Measurements from ENCODE around the gene AIFM3. TPM values are rescaled to one million over a fixed set of nuclear protein-coding genes. Genes with fewer than 3 reads are reported as not detected.
"Not testable (repeated sequence)": the region's sequence is repeated elsewhere in the genome, so short reads cannot be mapped to it uniquely, and the experiment has no call there.

AIFM3 gene, protein sequence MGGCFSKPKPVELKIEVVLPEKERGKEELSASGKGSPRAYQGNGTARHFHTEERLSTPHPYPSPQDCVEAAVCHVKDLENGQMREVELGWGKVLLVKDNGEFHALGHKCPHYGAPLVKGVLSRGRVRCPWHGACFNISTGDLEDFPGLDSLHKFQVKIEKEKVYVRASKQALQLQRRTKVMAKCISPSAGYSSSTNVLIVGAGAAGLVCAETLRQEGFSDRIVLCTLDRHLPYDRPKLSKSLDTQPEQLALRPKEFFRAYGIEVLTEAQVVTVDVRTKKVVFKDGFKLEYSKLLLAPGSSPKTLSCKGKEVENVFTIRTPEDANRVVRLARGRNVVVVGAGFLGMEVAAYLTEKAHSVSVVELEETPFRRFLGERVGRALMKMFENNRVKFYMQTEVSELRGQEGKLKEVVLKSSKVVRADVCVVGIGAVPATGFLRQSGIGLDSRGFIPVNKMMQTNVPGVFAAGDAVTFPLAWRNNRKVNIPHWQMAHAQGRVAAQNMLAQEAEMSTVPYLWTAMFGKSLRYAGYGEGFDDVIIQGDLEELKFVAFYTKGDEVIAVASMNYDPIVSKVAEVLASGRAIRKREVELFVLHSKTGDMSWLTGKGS
- 2.0 TPM in 1 of 2 replicates, not detected in the other for total RNA-seq (2014; rRNA removed; shearing (Covaris generic))

DNA sequence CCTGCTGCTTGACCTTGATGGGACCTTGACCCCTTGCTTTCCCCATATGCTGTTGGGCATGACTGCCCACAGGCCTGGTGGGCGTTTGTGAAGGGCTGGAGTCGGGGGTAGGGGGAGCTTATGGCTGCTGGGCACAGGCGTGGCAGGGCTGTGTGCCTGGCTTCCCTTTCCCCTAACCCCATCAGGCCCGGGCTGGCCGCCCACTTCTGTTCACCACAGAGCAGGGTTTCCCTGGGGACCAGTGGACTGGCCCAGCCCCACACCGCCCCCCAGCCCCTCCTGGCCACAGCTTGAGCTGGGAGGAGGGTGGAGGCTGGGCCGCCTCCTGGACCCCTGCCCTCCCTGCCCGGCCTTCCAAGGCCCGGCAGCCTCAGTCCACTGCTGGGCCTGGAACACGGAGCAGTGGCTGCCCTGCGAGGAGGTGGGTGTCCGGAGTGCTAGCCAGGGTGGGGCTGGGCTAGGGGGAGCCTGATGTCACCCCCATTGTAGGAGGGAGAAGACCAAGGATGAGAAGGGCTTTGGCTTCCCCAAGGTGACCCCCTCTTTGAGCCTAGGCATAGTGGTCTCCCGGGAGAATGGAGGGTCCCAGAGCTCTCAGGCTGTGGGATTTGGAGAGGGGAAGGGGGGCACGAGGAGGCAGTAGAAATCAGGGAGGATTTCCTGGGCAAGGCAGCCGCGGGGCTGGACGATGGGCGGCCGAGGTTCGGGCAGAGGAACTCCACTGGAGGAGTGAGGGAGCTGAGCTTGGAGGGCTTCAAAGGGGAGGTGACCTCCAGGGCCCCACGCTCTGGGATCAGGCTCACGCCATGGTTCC is at the start of gene AIFM3:
AIFM3 (plus strand) TSS at position 373 of the 814 bp plus-strand sequence. CDS start 690 bp downstream, outside the sequence.
- DNase-seq (ENCODE audit: low read depth): no peak

DNA sequence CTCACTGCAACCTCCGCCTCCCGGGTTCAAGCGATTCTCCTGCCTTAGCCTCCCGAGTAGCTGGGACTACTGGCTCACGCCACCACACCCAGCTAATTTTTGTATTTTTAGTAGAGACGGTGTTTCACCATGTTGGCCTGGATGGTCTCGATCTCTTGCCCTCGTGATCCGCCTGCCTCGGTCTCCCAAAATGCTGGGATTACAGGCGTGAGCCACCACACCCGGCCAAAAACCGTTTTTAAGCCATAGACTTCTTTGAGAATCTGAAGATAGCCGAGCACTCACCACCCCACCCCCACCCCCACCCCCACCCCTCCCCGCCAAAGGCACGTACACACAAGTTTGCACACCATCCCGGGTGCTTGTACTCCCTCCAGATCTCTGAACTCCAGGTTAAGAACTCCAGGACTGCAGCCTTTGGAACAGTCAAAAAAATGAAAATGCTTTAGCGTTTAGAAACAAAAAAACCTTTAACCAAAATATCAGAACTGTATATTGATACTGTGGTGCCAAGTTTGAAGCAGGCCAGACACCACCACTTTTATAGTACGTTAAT is 48.3 kb upstream of the AIFM3 start:
- no peak for DNase-seq (ENCODE audit: low read depth)

DNA sequence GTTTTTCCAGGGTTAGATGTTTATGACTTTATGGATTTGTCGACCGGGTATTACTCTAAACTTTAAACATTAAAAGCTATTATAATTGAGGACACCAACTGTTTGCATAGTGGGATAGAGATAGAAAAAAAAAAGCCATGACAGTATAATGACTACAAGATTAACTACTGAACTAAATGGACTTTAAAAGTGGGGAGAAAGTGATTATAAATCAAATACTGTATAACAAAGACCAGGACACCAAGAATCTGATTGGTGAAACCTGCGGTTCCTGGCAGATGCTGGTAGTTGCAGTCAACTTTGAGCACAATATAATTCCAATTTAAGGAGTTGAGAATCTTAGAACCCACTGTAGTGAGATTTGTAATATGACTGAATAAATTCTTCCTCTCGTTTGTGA is 47.3 kb upstream of the AIFM3 start:
- DNase-seq (ENCODE audit: low read depth): no peak

DNA sequence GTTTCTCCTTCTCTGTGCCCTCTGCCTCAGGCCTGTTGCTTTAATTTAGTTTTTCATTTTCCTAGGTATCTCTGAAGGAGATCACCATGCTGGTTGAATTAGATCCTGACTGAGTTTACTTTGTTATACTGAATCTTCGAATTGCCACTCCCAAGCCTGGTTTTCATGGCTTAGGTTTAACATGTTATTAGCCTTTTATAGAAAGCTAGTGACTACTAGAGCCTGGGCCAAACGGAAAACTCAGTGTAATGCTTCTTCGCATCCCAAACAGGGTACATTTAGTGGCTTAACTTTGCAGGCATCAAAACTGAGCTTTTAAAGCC is 46.2 kb upstream of the AIFM3 start:
- no peak for DNase-seq (ENCODE audit: low read depth)

DNA sequence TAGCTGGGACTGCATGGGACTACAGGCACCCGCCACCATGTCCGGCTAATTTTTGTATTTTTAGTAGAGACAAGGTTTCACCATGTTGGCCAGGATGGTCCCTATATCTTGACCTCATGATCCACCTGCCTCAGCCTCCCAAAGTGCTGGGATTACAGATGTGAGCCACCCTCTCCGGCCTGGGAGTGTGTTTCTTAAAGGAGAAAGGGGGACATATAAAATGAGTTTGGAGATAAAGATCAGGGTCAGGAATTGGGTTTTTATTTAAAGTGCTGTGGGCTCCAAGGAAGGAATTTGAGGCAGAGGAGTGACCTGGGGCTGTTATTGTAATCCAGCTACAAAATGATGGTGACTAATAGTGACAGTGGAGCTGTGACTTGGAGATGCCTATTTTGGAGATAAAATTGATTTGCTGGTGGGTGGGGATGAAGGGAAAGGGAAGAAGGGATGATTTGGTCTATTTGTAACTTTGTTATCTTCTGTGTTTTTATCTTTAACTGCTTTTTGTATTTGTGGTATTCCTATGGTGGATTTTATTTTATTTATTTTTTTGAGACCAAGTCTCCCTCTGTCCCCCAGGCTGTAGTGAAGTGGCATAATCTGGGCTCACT is 44.8 kb upstream of the AIFM3 start:
- no peak for DNase-seq (ENCODE audit: low read depth)

DNA sequence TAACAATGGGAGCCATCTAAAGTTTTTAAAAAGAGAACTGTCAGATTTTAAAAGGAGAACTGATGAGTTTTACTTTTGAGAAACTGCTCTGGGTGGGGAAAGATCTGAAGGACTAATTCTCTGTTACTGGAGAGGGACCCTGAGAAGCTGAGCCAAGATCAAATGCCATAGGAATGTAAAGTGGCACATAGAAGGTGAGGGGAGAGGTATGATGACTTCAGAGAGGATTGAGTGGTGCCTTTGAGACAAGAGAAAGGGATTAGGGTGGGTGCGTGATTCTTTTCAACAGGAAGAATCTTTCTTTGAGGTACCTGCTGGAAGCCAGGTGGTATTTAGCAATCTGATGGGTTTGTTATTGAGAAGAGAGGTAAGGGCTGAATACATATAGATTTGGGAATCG is 40.8 kb upstream of the AIFM3 start:
- no peak for DNase-seq (ENCODE audit: low read depth)

DNA sequence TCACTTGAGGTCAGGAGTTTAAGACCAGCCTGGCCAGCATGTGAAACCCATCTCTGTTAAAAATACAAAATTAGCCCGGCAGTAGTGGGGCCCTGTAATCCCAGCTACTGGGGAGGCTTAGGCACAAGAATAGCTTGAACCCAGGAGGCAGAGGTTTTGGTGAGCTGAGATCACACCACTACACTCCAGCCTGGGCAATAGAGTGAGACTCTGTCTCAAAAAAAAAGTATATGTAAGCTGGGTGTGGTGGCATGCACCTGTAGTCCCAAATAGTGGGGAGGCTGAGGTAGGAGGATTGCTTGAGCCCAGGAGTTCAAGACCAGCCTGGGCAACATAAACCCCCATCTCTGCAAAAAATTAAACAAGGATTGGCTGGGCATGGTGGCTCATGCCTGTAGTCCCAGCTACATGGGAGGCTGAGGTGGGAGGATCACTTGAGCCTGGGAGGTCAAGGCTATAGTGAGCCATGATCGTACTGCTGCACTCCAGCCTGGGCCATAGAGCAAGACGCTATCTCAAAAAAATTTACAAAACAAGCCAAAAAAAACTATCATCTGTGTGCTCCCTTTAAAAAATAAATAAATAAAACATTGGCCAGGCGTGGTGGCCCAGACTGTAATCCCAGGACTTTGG is 39.0 kb upstream of the AIFM3 start:
- DNase-seq (ENCODE audit: low read depth): no peak

DNA sequence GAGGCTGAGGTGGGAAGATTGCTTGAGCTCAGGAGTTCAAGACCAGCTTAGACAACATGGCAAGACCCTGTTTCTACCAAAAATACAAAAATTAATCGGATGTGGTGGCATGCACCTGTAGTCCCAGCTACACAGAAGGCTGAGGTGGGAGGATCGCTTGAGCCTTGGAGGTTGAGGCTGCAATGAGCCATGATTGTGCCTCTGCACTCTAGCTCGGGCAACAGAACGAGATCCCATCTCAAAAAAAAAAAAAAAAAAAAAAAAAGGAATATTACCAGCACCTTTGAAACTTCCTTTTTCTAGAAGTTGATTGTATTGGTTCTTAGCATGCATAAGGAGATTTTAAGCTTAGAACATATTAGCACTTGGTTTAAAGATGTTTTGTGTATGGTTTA is 38.5 kb upstream of the AIFM3 start:
- DNase-seq (ENCODE audit: low read depth): no peak

DNA sequence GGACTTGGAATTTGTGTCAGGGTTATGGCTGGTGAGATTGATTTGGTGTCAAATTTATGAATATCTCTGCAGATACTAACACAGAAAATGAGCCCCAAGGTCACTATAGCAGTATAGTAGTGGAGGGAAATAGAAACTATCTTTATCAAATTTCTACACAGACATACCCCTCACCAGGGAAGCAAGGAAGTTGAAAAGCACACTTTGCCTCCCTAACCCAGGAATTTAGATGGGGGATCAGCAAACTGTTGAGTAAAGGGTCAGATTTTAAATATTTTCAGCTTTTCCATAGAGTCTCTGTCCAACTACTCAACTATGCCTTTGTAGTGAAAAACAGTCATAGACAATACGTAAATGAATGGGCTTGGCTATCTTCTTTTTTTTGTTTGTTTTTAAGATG is 37.1 kb upstream of the AIFM3 start:
- no peak for DNase-seq (ENCODE audit: low read depth)

DNA sequence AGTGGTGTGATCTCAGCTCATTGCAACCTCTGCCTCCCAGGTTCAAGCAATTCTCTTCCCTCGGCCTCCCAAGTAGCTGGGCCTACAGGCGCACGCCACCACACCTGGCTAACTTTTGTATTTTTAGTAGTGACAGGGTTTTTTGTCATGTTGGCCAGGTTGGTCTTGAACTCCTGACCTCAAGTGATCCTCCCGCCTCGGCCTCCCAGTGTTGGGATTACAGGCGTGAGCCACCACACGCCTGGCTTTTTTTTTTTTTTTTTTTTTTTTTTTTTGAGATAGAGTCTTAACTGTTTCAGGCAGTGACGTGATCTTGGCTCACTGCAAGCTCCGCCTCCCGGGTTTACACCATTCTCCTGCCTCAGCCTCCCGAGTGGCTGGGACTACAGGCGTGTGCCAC is 36.6 kb upstream of the AIFM3 start:
- not testable (repeated sequence) for DNase-seq (ENCODE audit: low read depth)

DNA sequence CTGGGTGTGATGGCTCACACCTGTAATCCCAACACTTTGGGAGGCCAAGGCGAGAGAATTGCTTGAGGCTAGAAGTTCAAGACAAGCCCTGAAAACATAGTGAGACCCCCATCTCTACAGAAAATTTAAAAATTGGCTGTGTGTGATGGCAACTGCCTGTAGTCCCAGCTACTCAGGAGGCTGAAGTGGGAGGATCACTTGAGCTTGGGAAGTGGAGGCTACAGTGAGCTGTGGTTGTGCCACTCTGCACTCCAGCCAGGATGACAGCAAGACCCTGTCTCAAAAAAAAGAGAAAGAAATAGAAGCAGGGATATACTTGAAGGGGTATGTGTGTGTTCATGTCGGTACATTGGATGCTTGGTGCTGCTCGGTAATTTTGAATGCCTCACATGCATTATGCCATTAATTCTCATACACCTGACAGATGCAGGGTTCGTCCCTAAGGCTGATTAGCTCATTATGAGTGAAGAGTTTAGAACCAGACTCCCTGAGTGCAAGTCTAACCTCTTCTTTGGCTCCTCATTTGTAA is 35.9 kb upstream of the AIFM3 start:
- no peak for DNase-seq (ENCODE audit: low read depth)

DNA sequence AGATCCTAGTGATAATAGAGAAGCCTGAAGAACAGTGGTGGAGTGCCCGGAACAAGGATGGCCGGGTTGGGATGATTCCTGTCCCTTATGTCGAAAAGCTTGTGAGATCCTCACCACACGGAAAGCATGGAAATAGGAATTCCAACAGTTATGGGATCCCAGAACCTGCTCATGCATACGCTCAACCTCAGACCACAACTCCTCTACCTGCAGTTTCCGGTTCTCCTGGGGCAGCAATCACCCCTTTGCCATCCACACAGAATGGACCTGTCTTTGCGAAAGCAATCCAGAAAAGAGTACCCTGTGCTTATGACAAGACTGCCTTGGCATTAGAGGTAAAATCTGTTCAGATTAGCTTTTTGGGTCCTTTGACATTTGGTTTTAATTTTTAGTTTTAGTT is 33.1 kb upstream of the AIFM3 start:
- DNase-seq (ENCODE audit: low read depth): no peak

DNA sequence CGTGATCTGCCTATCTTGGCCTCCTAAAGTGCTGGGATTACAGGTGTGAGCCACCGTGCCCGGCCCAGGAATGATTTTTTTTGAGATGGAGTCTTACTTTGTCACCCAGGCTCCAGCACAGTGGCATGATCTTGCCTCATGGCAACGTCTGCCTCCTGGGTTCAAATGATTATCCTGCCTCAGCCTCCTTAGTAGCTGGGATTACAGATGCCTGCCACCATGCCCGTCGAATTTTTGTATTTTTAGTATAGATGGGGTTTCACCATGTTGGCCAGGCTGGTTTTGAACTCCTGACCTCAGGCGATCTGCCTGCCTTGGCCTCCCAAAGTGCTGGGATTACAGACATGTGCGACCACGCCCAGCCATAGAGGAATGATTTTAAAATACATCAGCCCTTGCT is 32.0 kb upstream of the AIFM3 start:
- DNase-seq (ENCODE audit: low read depth): not testable (repeated sequence)

DNA sequence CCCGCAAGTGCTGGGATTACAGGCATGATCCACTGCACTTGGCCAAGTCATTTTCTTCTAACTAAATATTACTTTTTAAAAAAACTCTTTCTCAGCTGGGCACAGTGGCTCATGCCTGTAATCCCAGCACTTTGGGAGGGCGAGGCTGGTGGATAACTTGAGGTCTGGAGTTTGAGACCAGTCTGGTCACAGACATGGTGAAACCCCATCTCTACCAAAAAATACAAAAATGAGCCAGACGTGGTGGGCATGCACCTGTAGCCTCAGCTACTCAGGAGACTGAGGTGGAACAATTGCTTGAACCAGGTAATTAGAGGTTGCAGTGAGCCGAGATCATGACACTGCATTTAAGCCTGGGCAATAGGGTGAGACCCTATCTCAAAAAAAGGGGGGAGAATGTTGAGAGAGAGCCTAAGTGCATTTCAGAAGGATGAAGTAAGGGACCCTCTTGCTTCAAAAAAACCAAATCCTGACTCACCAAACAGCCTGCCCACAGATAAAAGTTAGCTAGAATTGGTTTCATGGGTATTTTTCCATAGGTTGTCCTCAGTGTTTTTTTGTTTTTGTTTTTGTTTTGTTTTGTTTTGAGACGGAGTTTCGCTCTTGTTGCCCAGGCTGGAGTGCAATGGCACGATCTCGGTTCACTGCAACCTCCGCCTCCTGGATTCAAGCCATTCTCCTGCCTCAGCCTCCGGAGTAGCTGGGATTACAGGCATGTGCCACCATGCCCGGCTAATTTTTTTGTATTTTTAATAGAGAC is 31.1 kb upstream of the AIFM3 start:
- not testable (repeated sequence) for DNase-seq (ENCODE audit: low read depth)

DNA sequence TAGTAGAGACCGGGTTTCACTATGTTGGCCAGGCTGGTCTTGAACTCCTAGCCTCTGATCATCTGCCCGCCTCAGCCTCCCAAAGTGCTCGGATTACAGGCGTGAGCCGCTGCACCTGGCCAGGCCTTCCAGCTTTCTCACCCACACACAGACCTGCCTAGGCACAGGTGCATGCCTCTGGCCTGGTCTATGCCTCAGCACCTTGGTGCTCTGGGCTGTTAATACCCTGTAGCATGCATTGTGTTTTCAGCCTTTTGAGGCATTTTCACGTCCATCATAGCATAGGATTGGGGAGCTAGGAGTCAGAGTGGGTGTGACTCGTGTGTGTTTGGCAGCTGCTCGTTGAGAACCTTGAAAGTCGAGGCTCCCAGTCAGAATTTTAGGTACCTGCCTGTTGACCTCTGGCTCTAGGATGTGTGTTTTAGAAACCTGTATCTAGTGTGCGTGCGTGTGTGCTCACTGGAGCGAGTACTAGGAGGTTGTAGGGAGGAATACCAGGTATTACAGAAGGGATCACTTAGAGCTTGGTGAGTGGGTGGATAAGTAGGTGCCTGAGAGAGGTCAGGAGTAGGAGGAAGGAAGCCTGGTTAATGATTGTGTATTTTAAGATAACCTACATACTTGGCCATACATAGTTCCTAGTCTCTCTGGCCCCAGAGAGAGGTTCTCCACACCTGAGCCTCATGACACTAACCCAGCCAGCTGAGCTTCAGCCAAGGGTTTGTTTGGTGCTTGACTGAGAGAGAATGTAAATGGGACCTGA is 29.8 kb upstream of the AIFM3 start:
- no peak for DNase-seq (ENCODE audit: low read depth)

DNA sequence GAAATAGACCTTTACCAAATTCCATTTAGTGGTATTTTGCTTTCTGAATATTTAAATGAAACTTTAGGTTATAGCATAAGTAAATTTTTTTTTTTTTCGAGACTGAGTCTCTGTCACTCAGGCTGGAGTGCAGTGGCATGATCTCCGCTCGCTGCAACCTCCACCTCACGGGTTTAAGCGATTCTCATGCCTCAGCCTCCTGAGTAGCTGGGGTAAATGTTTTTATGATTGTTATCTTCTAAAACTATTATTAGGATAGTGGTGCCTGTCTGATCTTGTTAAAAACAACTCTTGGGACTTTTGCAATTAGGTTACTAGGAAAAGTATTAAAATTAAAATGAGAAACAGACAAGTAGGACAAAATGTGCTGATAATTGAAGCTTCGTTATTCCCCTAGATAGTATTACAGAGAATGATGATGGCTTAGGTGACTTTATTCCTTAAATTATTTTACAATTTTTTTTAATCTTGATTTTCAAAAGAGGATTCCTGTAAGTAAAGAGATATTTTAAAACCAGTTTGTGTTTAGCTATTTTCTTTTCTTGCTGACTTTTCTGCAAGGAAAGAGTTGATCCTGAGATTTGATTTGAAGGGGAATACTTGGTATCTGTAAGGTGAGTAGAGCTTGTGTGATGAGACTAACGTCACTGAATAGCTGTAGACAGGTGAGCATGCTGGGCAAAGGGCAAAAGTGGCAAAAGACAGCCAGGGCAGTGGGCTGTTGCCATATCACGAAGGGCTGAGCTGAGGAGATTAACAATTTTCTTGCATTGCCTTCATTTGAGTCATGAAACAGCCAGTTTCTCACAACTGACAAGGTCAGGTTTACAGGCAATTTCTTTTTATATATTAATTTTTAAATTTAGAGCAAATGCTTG is 29.0 kb upstream of the AIFM3 start:
- no peak for DNase-seq (ENCODE audit: low read depth)

DNA sequence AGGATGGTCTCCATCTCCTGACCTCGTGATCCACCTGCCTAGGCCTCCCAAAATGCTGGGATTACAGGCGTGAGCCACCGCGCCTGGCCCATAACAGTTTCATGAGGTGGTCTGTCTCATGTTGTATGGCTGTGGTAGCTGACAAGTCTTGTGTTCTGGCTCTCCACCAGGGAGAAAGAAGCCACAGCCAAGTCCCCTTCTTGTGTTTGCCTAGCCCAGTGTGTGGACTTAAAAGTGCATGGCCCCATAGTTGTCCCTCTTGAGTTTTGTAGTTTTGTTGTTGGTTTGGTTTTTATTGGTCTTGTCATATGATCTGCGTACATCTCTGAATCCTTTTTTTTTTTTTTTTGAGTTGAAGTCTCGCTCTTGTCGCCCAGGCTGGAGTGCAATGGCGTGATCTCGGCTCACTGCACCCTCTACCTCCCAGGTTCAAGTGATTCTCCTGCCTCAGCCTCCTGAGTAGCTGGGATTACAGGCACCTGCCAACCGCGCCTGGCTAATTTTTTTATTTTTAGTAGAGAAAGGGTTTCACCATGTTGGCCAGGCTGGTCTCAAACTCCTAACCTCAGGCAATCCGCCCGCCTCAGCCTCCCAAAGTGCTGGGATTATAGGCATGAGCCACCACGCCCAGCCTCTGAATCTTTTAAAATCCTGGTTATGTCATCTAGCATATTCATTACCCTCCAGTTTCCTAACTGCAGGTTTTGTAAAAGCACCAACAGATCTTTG is 27.4 kb upstream of the AIFM3 start:
- not testable (repeated sequence) for DNase-seq (ENCODE audit: low read depth)

DNA sequence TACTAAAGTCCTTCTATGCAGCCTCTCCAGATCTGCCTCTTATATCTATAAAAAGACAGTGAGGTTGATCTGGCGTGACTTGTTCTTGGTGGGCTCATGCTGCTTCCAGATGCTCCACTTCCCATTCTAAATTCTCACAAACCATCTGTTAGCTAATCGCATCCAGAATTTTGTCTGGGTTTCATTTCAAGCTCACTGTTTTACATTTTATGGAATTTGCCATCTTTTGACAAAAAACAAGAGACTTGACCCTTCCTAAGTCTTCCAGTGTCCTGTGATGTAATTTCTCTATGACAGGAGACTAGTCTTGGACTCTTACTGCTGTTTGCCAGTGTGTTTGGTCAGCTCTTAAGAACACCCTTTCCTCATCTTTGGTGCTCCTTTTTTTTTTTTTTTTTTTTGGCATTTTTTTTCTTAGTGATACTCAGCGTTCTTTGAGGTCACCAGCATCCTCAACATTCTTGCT is 26.8 kb upstream of the AIFM3 start:
- DNase-seq (ENCODE audit: low read depth): no peak

Data from Daoy (cell line).